Measurements from ENCODE around the gene JOSD2.

JOSD2 gene
- 2.9 to 5.6 (median 4.2) reads per million in 4 donors for total RNA-seq

GRCh38 chr19:50511069-50511822, at the start of gene JOSD2:
Gene JOSD2, minus strand, starts transcription at chr19:50511191. Its CDS starts 760 bp downstream, at chr19:50510431.
- peak; percentile 93 to 100 (median 96) for DNase-seq

- no peak for DNase-seq
Observed at GRCh38 chr19:50559636-50560035, 48.6 kb upstream of the JOSD2 start.

DNA sequence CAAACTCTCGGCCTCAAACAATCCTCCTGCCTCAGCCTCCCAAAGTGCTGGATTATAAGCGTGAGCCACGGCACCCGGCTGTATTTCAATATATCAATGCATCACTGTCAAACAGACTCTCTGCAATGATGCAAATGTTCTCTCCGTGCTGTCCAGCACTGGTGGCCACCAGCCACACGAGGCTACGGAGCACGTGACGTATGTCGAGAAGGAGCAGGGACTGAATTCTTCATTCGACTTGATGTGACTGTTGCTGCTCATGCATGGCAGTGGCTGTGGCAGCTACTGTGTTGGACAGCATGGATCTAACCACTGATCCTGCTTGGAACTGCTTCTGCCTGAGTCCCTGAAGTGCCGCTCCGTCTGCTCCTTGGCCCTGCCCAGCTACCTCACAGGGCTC, 47.5 kb upstream of the JOSD2 start:
- DNase-seq: no peak

GRCh38 chr19:50558039-50558438, 47.0 kb upstream of the JOSD2 start:
- no peak for DNase-seq

DNA sequence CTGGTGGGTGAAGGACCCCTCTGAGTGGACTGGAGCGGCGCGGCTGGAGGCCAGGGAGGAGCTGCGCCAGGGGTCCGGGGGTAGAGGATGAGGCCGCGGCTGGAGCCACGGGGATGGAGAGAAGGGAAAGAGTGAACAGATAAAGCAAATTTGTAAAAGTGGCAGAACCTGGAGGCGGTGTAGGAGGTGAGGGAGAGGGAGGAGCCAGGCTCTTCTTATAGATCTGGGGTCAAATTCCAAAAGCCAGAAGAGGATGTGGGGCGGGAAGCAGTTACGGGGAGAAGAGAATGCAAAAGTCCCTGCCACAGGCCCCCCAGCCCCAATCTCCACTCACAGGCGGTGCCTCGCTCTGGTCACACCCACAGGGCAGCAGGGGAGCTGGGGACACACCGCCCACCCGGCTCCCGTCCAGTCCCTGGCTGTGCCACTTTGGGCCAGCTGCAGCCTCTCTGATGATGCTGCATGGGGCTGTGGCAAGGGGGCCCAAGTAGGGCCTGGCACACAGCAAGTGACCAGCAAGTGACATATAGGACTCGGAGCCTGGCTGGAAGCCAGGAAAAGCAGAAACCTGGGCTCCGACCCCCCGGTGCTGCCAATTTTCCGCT, 46.1 kb upstream of the JOSD2 start:
- no peak for DNase-seq

DNA sequence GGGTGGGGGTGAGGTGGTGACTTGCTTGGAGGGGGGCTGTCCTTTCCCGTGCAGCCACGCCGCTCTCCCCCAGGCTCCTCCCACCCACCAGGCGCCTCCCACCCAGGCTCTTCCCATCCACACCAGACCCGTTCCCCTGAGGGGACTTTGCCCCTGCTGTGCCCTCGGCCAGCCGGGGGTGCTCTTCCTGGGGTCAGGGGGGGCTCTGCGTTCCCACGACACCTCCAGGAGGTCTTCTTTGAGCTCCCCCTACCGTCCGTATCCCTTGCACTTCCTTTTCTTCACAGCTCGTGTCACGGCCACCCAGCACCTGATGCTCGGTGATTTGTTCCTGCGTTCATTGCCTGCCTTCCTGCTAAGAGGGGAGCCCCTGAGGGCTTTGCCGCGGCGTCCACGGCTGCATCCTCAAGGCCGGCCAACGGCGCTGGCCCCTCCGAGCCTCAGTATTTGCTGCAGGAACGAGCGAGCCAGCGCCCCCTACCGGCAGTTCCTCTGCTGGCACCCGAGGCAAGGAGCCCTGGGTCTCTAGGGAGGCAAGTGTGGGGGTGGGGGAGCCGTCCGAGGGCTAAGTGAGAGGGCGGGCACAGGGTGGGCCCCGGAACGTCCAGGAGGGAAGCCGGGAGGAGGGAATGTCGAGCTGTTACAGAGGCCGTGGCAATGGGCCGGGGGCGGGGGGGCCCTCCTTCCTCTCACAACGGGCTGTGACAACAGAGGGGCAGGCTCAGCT, 45.5 kb upstream of the JOSD2 start:
- peak in 4 of 5 donors; percentile 53 to 70 (median 64) for DNase-seq

DNA sequence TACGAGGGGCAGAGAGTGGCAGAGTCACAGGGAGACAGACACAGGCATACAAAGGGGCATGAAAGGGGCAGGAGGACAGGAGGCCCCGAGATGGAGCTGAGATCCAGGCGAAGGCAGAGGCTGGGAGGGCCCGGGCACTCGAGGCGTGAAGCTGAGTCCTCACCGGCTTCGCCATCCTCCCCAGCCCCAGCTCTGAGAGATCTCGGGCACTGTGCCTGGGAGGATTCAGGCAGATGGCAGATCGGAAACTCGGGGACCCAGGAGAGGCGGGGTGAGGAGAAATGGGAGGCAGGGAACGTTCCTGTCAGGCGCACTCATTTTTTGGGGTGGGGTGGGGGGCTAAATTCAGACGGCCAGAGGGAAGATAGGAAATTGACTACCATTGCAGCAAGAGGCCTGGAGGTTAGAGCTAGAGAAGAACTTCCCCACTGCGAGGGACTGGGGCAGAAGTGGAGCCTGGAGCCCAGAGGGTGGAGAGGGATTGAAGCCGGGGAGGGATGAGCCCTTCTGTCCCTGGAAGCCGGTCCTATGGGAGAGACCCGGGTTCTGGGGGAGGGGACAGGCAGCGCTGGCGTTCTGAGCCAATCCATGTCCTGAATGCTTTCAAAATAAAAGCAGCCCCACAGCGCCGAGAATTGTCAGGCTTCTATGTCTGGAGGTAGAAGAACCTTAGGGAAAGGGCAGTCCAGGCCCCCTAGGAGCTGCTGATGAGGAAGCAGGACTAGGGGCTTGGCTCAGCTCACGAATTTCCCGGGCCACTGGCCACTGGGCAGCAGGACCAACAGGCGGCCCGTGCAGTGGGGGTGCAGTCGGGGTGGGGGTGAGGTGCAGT, 44.7 kb upstream of the JOSD2 start:
- DNase-seq: no peak

DNA sequence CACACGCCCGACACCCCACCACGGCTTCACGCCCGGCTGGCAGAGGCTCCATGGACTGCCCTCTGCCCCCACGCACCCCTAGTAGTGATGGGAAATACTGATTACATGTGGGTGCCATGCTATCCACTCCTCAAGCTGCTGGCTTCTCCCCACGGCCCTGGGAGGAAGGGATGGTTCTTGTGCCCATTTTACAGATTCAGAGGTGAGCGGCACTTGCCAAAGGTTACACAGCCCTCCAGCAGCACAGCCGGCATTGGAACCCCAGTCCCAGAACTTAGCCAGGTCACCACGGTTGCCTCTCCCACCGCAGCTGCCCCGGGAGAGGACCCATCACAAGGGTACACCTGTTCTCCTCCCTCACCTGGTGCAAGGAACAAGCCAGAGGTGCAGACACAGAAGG, 44.0 kb upstream of the JOSD2 start:
- DNase-seq: no peak

DNA sequence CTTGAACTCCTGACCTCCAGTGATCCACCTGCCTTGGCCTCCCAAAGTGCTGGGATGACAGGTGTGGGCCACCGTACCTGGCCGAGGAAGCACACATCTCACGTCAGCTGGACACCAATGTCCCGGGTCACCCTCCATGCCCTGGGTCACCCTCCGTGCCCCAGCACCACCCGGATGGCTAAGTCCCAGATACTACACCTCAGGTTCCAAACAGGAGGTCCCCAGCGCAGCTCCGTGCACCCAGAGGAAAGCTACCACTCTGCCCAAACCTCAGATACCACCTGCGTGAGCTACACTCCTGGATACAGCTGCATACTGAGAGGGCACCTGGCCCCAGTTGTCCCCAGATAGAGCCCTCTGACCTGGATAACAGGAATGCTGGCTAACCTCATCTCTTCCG, 43.2 kb upstream of the JOSD2 start:
- DNase-seq: no peak

DNA sequence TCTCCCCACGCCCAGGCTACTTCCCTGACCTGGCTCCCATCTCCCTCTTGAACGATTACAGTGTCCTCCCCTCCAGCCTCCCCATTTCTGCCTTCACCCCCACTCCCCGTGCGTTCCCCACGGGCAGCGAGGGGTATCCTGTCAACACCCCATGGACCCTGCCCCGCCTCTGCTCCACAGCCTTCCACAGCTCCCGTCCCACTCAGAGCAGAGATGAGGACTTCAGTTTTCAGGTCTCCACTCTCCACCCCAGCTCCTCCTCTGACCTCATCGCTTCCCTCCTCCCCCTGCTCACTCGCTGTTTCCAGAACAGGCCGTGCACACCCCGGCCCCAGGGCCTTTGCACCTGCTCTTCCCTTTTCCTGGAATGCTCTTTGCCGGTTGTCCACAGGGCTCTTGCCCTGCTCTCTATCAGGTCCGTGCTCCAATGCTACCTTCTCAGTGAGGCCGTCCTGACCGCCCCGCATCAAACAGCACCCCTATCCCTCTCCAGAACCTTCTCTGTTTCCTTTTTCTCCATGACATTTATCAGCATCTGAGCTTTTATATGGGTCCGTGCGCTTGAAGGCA, 42.2 kb upstream of the JOSD2 start:
- DNase-seq: no peak

- no peak for DNase-seq
Observed at GRCh38 chr19:50552540-50552939, 41.5 kb upstream of the JOSD2 start.

GRCh38 chr19:50551715-50552187, 40.8 kb upstream of the JOSD2 start:
- DNase-seq: no peak

DNA sequence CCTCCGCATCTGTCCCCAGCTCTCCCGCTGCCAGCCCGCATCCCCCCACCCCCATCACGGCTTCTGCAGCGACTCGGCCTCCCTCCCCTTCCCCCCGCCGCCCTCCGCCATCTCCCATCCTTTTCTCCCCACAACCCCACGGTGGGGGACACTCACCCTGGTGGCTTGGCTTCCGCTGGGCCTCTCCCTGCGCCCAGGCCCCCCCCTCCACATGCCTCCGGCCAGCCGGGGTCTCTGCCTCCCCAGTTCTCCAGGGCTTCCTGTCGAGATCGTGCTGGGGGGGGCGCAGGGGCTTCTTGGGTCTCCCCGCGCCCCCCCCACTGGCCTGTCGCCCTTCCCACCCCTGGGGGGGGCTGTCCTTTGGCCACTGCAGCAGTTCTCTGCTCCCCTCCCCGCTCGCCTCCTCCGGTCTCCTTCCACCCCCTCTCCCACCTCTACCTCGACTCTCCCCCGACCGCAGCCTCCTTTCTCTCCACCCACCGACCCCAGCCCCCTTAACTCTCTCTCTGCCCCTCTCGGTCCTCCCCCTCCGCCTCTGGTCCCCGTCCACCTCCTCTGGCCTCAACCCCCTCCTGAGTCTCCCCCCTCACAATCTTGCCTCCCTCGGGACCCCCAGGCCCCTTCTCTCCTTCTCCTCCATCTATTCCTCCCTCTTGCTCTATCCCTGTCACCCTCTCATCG, 40.2 kb upstream of the JOSD2 start:
- DNase-seq: no peak

DNA sequence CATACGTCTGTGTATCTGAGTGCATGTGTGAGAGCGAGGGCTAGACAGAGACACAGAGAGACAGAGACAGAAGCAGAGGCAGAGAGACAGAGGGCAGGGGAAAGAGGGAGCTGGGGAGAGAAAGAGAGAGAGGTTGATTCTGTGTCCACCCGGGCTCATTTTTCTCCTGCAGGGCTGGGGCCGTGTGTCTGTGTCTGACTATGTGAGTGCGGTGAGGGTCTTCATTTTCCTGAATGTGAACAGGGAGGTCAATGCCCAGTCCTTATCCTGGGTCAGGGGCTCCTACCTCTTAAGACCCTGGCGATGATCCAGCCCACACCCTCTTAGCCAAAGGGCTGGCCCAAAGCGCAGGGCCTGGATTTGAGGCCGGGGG, 39.6 kb upstream of the JOSD2 start:
- no peak for DNase-seq

GRCh38 chr19:50549927-50550593, 39.1 kb upstream of the JOSD2 start:
- DNase-seq: no peak

- no peak for DNase-seq
Observed at GRCh38 chr19:50549059-50549926, 38.3 kb upstream of the JOSD2 start.

DNA sequence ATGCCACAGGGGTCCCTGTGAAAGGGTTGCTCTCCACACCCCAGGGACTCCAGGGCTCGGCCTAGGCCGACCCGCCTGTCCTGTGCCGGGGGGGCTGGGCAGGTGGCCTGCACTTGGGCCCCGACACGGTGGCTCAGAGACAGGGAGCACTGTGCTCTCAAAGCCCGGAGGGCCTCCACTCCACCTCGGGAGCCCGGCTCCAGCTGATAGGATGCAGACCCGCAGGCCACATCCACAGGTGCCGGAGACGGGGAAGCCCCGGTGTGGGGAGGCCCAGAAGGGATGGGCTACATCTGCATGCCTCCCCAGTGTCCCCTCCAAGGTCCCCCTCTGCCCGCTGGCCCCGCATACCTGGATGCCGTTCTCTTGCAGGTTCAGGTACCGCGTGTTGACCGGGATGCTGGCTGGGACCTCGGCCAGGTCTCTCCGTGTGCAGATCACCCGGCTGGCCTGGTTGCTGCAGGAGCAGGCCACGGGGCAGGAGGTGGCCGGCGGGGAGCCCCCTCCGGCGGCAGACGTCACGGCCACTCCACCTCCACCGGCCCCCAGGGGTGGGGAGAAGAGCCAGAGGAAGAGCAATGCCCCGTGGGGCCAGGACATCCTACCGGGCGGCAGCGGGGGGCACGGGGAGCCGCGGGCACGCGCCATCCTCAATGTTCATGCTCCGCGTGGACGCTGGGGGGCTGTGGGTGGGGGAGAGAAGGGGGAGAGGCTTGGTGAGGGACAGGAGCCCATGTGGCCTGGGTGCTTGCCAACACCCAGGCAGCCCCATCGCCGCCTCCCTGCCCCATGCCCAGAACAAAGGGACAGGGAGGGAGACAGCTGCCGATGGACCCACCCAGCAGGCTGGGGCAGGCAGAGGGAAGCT, 37.4 kb upstream of the JOSD2 start:
- DNase-seq: no peak

DNA sequence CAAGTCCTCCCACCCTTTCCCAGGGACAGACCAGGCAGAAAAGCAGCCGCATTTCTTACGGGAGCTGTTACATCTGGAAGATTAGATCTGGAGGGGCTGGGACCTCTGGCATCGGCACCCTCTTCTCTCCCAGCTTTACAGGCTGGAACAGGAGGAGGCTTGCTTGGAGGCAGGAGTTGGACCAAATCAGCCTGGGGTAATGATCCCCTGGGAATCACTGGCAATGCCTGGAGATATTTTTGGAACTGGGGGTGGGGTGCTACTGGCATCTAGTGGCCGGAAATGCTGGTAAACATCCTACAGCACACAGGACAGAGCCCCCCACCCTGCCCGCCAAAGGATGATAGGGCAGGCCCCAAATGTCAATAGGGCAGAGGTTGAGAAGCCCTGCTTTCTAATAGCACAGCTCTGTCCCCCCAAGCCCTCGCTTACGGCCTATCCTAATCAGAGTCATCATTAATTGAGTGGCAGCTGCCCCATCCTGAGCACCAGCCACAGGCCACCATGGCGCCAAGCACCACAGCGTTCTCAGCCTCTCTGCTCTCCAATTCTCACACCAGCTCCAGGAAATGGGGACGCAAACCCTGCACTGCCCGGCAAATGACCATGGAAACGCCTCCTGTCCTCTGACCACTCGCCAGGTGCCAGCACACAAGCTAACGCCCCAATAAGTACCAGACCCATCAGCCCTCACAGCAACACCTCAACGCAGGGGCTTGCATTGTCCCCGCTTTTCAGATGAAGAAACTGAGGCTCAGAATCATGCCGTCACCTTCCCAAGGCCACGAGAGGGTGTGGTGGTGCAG, 36.6 kb upstream of the JOSD2 start:
- no peak for DNase-seq
